ENCODE data around the gene SAMM50.

The SAMM50 gene

DNA sequence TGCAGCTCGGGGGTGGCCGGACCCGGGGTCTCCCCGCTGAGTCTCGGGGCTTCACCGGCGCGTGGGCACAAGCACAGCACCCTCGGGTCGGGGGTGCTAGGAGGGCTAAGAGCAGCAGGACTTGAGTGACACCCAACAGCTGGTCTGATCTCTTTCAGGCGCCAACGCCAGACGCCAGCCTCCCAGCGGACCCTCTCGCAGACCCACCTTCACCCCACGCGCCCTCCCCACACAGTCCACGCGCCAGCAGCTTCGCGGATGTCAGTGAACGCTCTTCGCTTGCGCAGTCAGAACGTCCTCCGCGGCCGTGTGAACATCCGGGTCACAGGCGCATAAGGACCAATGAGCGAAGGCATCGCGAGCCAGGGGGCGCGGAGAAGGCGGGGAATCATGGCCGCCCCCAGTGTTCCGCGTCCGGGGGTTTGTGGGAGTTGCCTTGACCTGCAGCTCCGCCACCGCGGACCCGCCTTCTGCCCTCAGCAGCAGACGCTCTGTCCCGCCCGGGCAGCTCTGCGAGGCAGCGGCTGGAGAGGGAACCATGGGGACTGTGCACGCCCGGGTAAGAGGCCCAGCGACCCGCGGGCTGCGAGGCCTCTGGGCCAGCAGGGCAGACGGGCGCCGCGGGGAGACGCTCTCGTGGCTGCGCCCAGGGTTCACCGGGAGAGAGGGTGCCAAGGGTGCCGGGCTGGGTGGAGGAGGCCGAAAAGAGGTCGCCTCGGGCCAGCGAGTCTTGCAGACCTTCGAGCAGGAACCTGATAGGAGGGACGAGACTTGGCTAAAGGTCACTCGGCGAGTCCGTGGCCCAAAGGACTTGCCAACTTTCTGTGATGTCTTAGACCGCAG, at the start of gene SAMM50:
SAMM50 (plus strand) TSS at position 403 of the 843 bp plus-strand sequence; CDS start at position 539, 136 bp downstream.
- in situ Hi-C loops (cut with MboI; ENCODE audit: low sequenced_read_pairs) = no loop called here

DNA sequence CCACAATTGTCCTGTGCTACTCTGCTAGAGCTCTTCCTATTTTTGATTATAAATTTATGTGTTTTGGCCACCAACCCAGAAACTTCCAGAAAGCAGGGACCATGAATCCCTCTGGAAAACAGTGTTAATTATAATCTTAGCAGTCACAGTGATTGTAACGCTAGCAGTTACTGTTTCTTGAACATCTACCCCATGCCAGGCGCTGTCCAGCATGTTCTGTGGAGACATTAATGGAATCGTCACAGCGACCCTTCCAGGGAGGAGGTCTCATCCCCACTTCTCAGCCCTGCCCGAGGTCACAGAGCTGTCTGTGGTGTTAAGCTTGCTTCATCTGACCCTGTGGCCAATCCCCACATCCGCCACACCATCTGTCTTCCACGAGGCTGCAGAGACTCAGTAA, 49.6 kb upstream of the SAMM50 start:
- in situ Hi-C loops (cut with MboI; ENCODE audit: low sequenced_read_pairs) = no loop called here

DNA sequence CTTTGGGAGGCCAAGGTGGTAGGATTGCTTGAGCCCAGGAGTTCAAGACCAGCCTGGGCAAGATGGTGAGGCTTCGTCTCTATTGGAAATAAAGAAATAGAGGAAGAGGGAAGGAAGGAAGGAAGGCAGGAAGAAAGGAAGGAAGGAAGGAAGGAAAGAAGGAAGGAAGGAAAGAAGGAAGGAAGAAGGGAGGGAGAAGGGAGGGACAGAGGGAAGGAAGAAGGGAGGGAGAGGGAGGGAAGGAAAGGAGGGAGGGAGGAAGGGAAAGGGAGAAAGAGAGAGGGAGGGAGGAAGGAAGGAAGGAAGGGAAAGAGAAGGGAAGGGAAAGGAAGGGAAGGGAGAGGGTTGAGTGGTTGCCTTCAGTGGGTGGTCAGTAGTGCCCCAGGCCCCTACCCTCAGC, 45.5 kb upstream of the SAMM50 start:
- in situ Hi-C loops (cut with MboI; ENCODE audit: low sequenced_read_pairs) = no loop called here

DNA sequence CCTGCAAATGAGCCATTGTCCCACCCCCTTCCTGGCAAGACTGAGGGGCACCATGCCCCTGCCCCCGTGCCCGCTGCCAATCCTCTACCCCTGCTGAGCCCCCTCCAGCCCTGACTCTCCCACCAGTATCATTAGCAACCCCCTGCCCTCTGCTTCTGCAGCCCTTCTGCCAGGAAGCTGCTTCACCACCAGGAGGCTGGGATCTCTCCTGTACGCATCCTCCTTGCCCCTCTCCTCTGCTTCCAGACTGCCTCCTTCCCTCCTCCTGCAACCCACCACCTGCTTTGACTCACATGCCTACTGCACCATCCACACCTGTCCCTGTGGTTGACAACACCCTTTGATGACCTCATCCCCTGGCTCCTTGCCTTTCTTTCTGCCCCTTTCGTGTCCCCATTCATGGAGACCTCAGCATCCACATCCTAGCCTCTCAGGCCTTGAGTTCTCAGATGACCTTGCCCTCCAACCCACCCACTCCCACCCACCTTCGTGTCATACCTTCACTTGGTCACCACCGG, 45.0 kb upstream of the SAMM50 start:
- in situ Hi-C loops (cut with MboI; ENCODE audit: low sequenced_read_pairs) = no loop called here

DNA sequence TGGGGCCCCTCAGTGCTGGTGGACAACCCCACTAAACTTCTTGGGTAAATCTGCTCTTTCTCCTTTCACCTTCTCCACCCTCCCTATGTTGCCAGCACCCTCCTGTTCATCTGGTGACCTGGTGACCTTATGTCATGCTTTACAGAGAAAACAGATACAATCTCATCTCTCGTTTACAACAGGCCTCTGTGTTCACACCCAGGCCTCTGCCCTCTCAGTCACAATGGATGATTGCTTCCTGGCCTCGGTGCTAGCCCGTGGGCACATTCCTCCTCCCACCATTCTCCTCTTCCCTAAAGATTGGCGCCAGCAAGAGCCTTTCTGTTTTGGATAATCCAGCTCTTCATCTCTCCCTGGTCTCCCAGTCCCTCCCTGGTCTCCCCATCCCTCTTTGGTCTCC, 43.9 kb upstream of the SAMM50 start:
- in situ Hi-C loops (cut with MboI; ENCODE audit: low sequenced_read_pairs) = no loop called here

DNA sequence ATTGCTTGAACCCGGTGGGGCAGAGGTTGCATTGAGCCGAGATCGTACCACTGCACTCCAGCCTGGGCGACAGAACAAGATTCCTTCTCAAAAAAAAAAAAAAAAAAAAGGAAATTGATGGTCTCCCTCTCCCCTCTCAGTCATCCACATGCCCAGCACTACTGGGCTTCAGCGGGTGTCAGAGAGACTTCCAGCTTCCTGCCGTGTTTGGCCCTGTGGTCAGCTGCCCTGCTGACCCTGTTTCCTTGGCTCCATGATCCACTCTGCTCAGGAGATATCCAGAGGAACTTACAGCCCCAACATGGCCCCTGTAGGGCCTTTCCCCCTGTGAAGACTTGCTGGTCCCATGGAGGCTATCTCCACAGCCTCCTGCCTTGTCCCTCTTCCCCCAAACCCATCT, 37.7 kb upstream of the SAMM50 start:
- in situ Hi-C loops (cut with MboI; ENCODE audit: low sequenced_read_pairs) = no loop called here

DNA sequence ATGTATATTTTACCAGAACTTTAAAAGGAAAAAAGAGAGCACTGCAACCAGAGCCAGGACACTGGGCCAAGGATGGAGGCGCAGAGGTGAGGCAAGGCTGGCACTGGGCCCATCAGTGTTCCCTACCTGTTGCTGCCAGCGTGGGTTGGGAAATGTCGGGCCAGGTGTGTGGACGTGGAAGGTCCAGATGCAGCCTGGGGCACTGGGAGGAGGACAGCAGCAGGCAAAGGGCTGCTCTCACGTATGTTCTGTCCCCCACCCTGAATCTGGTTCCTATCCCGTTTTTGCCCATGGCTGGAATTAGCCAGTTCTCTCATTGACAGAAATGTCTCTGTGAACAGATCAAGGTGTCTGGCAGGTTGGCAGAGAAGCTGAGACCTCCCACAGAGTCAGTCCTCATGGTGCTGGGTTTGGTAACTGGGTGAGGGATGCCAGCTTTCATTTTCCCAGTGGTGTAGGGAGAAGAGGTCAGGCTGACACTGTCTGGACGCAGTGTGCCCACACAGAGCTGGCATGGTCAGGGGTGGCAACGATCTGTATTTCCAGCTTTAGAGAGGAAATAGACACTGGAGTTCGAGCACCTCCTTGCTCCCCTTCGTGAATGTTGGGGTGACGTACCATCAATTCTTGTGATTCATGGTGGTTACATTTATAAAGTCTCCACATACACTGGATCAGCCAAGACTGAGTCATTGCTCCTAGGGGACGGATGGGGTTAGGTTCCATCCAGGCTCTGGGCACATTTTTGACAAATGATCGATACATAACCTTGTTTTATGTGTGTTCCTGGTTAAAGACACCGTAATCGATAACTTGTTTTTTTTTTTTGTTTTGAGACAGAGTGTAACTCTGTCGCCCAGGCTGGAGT, 35.9 kb upstream of the SAMM50 start:
- in situ Hi-C loops (cut with MboI; ENCODE audit: low sequenced_read_pairs) = no loop called here

DNA sequence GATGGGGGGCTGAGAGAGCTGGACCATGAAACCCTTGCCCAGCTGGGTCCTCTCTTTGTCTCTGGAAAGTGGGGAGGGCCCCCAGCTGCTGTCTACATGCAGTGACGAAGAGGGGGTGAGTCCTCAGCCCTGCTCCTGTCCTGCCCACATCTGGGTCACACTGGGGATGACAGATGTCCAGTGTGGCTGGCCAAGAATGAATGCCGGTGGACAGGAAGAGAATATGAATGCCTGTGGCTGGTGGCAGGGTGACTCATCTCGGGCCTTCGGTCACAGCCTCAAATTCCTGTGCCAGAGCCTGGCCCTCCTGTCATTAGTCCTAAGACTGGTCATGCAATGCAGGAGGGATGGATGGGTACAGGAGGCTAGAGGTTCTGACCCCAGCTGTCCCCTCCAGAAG, 33.9 kb upstream of the SAMM50 start:
- in situ Hi-C loops (cut with MboI; ENCODE audit: low sequenced_read_pairs) = no loop called here

DNA sequence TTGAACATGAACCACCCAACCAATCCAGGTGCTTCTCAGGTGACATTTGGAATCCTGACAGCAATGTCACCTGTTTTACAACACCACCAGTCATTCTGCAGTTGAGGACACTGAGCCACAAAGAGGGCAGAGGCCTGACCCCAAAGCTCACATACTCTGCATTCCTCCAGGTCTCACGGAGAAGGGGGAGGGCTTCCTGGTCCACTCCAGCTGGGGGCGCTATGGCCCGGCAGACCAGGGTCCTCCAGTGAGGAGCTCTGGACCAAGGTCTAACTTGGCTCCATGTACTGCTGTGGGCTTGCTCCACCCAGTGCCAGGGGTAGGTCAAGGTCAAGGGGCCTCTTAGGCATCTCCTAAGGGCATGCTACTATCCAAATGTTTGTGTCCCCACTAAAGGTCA, 33.1 kb upstream of the SAMM50 start:
- in situ Hi-C loops (cut with MboI; ENCODE audit: low sequenced_read_pairs) = no loop called here

DNA sequence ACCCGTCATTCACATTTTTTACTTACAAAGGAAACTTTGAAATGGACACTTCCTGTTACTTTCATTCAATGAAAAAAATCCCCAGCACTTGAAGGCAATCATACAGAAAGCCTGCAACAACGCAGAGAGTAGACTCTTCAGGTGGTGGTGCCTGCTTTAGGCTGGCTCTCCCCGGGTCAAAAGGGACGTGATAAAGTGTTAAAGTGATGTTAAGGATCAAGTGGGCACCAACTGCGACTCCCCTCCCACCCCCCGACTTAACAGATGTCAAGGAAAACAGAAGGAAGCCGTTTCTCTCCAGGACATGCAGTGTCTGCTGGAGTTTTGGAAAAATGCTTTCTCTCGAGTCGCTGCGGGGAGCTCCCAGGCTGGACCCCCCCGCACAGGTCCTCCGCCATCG, 32.1 kb upstream of the SAMM50 start:
- in situ Hi-C loops (cut with MboI; ENCODE audit: low sequenced_read_pairs) = no loop called here

DNA sequence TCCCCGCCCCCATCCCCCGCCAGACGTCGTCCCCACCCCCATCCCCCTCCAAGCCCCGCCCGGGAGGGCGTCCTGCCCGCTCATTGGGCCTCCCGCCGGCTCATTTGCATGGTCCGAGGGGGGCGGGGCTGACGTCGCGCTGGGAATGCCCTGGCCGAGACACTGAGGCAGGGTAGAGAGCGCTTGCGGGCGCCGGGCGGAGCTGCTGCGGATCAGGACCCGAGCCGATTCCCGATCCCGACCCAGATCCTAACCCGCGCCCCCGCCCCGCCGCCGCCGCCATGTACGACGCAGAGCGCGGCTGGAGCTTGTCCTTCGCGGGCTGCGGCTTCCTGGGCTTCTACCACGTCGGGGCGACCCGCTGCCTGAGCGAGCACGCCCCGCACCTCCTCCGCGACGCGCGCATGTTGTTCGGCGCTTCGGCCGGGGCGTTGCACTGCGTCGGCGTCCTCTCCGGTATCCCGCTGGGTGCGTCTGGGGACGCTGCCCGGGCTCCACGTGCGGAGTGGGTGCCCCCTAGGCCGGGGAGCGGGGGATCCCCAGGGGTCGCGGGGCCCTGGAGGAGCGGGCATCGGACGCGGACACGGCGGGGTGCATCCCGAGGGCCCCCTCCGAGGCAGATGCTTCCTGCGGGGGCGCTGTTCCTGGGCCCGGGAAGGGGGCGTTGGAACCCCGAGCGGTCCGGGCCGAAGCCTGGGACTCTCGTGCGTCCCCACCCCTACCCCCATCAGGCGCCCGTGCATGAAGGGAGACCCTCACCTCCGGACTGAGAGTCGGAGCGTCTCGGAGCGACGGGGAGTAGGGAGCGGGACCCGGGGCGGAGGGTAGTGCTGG, 31.4 kb upstream of the SAMM50 start, which contains the start of gene PNPLA3:
PNPLA3 (plus strand) TSS at position 175 of the 834 bp plus-strand sequence; CDS start at position 282, 107 bp downstream.
- in situ Hi-C loops (cut with MboI; ENCODE audit: low sequenced_read_pairs) = no loop called here

DNA sequence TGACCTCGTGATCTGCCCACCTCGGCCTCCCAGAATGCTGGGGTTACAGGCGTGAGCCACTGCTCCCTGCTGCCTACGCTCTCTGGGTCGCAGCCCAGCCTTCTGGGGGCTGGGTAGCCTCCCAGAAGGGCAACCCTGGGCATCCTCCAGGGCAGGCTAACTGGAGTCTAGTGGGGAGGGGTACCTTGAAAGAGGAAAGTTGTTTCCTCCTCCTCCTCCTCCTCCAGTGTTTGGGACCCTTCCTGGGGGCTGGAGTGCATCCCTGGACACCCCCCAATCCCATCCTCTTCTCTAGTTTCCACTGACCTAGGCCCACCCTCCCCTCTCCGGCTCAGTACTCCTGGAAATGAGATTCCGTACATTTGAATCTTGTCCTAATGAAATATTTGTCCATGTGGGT, 30.4 kb upstream of the SAMM50 start:
- in situ Hi-C loops (cut with MboI; ENCODE audit: low sequenced_read_pairs) = no loop called here

DNA sequence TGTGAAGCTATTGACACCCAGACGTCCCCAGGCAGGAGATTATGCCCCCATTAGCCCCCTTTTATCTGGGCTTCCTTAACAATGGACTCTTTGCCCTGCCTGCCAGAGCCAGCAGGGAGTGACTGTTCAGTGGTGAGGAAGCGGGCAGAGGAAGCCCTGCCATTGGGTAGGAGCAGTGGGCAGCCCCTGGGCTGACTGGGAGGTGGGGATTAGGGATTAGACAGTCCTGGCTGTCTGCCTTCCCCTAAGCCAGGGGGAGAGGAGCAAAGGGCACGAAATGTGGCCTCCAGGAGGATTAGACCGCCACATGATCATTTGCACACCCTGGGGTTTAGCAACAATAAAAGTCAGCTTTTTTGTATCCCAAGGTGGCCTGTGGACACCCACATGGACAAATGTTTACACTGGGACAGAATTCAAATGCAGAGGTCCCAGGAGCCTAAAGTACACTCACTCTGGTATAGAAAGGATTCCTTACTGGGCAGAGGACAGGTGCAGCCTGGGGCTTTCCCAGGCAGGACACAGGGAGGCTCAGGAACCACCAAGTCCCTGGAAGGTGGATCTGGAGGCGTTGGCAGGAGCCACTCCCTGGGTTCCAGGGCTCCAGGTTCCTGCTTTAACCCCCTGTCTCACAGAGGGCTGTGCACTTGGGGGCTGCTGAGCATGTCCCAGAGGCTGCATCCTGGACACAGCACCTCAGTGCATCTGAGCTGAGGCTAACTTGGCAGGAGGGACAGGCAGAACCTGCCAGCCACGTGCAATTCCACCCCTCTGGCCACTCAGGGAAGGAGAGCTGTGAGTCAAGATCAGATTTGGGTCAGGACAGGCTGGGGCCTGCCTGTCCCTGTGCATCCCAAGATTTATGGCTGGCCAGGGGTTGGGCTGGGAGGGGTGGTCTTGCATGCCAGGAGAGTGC, 29.6 kb upstream of the SAMM50 start:
- in situ Hi-C loops (cut with MboI; ENCODE audit: low sequenced_read_pairs) = no loop called here

DNA sequence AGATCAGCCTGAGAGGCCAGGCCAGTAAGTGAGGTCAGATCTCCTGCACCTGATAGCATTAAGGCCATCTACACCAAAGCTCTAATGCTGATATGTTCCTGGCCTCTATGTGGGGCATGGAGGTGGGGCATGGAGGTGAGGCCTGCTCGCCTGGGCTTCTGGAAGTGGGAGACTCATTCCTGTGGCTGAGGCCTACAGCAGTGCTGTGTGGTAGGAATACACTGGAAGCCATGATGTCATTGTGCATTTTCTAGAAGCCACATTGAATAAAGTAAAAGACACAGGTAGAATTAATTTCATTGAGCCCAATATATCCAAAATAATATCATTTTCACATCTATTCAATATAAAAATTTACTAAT, 28.9 kb upstream of the SAMM50 start:
- in situ Hi-C loops (cut with MboI; ENCODE audit: low sequenced_read_pairs) = no loop called here

DNA sequence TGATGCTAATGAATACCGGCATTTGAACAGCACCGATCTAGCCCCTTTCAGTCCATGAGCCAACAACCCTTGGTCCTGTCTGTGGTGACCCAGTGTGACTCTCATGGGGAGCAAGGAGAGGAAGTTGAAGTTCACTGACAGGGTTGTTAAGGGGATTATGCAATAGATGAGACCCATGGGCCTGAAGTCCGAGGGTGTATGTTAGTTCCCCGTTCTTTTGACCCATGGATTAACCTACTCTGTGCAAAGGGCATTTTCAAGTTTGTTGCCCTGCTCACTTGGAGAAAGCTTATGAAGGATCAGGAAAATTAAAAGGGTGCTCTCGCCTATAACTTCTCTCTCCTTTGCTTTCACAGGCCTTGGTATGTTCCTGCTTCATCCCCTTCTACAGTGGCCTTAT, 26.8 kb upstream of the SAMM50 start:
- in situ Hi-C loops (cut with MboI; ENCODE audit: low sequenced_read_pairs) = no loop called here

DNA sequence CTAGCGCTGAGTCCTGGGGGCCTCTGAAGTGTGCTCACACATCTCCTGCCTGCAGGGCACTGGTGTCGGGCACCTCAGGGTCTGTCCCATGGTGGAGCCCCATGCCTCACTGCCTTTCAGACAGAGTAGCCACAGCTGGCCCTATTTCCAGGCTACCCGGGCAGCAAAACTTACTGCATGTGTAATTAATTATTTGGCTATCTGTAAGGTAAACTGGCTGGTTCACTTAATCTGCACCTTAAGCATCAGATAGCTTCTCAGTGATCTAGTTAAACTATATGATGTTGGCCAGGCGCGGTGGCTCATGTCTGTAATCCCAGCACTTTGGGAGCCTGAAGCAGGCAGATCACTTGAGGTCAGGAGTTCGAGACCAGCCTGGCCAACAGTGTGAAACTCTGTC, 26.3 kb upstream of the SAMM50 start:
- in situ Hi-C loops (cut with MboI; ENCODE audit: low sequenced_read_pairs) = no loop called here

DNA sequence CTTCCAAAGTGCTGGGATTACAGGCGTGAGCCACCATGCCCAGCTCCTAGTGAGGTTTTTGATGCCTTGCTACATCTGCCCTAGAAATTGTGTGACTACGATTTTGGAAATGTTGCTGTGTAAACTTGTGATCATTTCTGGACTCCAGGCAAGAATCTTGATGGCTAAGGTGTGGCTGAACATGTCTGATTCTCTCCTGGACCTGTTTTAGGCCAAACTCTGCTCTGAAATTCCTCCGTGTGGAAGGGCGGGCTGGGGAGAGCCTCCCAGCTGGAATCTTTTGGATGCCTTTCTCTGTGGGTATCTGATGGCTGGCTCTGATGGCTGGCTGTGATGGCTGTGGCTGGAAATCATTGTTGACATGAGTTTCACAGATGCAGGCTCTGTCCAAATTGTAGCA, 23.5 kb upstream of the SAMM50 start:
- in situ Hi-C loops (cut with MboI; ENCODE audit: low sequenced_read_pairs) = no loop called here

DNA sequence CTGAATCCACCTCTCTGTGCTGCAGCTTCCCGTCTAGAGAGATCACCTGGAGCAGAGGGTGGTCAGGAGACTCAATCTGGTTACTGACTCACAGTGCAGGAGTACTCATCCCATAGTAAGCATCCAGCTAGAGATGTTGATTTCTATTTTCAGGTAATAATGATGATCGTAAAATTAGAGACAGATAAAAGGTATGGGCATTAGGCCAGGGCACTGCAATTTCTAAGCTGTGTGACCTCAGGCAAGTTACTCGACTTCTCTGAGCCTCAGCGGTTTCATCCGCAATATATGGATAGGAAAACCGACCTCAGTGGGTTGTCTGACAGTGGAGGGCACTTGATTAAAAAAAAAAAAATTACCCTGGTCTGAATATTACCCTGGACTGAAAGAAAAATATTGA, 13.8 kb upstream of the SAMM50 start:
- in situ Hi-C loops (cut with MboI; ENCODE audit: low sequenced_read_pairs) = no loop called here

DNA sequence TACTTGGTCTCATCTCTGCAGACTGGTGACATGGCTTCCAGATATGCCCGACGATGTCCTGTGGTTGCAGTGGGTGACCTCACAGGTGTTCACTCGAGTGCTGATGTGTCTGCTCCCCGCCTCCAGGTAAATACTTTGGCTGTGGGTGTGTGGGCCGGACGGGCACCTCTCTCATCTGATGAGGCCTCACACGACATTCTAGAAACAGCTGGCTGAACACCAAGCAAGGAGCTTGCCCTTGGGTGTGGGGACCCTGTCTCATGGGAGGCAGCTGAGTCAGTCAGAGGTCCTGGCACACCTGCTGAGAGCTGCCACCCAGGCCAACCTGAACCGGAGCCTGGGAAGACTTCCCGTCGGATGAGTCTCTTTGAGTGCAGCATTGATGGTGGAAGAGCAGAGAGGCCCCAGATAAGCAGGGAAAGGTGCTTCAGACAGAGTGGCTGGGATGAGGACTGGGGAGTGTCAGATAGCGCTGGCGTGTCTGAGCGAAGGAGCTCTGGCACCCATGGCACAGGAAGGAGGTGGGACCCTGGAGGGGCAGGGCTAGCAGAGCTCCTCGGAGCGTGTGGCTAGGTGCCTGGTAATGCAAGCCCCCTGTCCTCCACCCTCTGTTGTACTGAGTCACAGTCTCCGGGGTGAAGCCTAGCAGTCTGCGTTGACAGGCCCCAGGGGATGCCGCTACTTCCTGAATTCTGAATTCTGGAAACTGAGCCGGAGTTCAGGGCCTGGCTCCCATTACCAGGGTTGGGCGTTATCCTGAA, 10.4 kb upstream of the SAMM50 start:
- in situ Hi-C loops (cut with MboI; ENCODE audit: low sequenced_read_pairs) = no loop called here
